Right renal pelvis (tissue), 4 donors: ENCODE data around the gene ANK3. TPM values are rescaled to one million over a fixed set of nuclear protein-coding genes. Genes with fewer than 3 reads are reported as not detected.

ENCODE experiments used
- DNase-seq, 4 donors: peaks; one replicate each; pipeline ENCODE4 v3.0.0-alpha.2; 2013; ENCODE audit warnings: low read depth in 4 of 4, low spot score in 3 of 4, missing footprints in 1 of 4
- polyA plus RNA-seq, 4 donors: library from polyadenylated mRNA; unstranded; fragments of 120-200 nt; gene quantifications; one replicate each; pipeline ENCODE4 v1.2.1, GENCODE V29; 2013; ENCODE audit not compliant: insufficient read length in 4 of 4

The ANK3 gene
- polyA plus RNA-seq, 4 donors = 129 to 154 (median 141) TPM

DNA sequence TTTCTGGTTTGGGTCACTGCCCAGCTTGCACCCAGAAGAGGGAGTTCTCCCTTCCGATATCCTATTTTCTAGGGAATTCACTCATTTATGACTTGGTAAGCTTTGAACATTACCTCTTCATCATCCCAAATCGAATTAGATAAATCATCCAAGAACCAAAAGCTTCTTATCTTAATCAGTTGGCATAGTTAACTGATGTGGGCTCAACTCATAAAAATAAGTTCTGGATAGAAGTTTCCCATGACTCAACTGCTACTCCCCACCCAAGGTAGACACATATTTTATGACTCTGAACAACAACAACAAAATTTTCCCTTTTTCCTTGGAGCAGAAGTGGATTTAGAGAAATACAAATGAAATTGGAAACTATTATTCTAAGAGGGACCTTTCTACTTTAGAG lies 380.4 kb downstream of the ANK3 start:
- DNase-seq = no peak

DNA sequence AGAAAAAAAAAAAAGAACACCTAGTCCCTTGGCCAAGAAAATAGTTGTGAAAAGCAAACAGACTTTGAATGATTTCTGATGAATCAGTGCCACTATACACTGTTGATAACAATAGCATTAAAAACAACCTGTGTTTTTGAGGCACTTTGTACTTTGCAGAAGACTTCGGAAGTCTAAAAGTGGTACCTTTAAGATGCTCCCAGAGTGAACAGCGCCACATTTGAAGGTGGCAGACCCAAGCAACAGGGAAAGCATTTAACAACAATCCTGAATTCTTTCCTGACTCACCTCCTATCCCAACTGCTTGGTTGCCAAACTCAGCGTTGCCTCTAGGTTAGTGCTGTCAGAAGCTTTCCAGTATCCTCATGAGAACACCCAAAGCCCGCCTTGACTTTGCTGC lies 380.9 kb downstream of the ANK3 start:
- DNase-seq = no peak

DNA sequence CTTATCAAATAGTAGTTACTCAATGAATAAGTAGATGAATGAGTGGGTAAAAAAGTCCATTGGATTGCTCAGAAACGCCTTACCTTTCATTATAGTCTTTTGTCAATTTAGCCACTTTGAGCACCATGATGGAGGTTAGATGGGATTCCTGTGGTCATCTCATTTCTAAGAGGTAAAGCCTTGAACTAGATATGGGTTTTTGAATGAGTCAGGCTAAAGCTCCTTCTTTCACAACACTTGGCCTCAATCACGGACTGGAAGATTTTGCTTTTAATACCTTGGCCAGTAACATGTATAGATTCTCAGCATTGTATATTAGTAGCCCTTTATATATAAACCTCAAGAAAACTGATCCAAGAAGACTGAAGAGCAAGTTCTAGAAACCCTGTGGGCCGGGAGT lies 383.6 kb downstream of the ANK3 start:
- no peak for DNase-seq

DNA sequence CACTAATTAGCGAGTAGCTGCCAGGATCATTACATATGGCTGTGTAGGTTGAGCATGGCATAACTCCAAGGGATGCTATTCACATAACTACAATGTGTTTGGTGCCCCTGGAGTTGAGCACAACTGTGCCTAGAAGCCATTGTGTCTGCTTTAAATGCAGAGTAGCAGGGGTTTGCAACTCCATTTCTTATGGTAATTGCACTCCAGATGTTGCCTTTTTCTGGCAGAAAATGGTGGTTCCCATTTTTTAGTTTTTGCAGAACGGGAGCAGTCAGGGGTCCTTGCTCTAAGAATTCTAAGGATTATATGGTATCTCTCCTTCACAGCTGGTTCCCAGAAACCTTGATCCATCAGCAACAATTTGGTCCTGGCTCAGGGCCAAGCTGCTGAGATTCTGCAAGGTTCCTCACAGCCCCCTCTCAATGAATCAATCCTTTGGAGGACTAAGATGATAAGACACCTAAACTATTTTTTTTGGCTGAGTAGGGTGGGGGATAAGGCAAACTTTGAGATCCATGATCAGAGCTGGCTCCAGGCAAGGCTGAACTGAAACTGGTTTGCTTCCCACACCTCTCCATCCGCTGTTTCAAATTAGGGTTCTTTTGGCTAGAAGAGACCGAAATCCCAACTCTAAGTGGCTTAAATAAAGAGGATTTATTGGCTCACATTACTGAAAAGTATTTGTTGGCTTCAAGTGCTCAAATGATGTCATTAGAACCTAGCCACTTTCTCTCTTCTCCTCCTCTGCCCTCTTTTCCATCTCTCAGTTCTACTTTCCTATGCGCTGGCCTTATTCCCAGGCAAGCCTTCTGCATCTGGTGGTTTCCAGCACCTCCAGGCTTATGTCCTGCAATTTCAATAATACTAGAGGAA lies 385.8 kb downstream of the ANK3 start:
- no peak for DNase-seq

DNA sequence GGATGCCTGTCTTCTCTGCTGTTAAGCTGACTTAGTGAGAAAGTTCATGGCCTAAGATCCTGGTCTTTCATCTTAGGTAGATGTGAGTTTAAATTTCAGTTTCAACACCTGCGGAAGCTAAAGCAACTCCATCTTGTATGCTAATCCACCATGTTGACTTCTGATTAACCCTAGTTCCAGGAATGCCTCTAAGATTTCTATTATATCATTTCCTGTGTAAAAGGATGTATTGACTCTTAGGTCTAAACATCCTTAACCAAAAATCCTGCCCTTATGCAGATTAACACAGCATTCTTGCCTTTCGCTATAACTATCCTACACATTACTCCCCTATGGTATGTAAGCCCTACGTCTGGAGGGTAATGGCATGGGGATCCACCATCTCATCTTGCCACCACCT lies 388.9 kb downstream of the ANK3 start:
- no peak for DNase-seq

DNA sequence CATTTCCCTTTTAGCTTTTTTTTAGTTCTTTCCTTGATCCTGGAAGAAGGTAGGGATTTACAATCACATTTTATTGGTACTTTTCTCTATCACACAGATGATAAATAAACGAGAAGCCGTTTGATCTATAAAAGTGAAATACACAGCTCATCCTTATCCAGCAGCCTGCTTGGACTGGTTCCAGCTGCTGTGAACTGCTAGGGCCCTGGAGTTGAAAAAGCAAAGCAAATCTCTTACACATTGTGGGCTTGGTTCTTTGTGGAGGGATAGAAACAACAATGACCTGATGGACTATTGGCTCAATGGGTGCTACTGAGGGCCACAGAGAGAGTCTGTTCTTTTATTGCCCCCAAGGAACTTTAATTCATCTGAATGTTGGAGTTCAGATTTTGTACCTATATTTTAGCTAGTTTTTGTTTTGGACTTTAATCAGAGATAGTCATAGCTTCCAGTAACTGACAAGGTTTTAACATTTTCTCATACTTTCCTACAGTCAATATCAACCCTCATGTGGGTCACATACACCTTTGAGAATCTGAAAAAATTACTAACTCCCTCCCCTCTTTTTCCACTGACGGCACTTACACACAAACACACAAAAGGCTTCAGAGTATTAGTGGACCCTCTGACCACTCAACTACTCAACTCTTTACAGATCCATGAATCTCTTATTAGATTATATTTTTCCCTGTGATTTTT lies 391.7 kb downstream of the ANK3 start:
- no peak for DNase-seq

DNA sequence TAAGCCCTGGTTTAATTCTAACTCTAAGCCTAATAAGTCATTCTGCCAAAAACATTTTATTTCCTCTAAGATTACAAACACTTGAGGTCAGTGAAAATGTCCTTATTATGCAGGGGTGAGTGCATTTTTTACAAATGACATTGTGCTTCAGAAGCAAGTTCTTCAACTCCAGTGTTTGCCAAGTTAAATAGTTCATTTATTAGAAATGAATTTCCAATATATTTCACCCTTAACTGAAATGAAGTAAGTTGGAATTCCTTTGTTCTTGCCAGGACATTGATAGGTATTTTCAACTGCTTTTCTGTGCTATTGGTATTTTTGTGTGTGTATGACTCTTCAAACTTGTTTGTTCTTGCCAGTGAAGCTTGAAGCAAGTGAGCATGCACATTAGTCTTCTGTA lies 393.8 kb downstream of the ANK3 start:
- DNase-seq = no peak

DNA sequence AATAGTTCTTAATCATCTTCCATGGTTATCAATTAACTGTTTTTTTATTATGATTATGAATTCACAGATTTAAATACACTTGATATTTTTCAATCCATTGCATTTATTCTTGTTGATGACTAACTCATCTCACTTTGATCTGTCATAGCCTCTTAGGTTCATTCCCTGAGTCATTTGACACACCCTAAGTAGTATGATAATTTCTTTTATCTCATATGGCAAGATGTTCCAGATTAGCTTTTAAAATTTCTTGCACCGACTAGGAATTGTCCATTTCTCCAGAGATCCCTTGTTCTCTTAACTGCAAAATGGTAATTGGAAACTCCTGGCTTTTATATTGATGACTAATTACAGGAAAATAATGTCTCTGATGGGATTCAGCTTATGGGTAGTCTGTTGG lies 395.7 kb downstream of the ANK3 start:
- no peak for DNase-seq

DNA sequence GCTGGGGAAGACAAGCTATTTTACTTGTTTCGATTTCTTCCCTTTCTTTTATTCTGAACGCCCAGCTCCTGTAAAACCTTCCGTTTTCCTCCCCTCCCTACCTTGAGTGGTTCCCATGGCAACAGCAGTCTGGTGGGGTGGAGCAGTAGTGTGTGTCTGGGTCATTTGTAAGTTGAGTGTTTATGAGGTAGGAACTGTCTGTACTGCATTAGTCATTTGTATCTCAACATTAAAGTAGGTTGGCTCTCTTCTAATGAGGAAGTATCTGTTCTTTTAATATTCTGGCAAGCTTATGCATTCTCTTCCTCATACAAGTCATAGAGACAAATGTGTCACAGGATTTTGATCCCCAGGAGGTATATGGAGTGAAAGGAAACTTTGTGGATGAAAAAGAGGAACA lies 398.0 kb downstream of the ANK3 start:
- no peak for DNase-seq

DNA sequence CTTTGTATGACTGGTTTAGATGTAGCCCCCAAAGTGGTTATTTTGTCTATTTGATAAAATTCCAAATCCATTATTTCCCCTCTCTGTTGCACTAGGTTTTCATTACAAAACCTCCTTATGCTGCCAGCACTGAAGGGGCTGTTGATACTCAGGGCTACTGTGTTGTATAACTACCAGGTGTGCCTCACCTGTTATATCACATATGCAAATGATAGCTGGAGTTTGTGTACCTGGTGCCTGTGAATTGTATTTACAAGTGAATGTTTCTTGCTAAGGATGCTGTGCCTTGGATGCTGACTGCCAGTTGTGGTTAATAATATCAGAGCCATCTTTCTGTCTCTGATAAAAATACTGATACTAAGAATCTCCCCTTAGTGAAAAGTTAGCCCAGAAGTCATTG lies 398.6 kb downstream of the ANK3 start:
- no peak for DNase-seq

DNA sequence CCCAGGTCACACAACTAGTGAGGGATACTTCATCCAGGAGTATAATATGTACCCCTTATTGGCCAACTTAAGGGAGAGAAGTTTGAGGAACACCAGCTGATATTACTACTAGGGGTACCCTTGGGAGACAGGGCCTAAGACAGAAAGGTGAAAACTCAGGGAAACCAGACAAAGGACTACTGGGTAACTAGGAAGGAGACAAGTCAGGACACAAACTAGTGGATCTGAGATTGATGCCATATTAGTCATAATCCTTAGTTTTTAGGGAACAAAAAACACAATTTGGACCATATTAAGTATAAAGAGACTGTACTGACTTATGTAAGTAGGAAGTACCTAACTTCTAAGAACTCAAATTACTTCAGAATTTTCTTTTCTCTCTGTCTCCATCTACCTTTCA lies 404.0 kb downstream of the ANK3 start:
- DNase-seq = no peak

DNA sequence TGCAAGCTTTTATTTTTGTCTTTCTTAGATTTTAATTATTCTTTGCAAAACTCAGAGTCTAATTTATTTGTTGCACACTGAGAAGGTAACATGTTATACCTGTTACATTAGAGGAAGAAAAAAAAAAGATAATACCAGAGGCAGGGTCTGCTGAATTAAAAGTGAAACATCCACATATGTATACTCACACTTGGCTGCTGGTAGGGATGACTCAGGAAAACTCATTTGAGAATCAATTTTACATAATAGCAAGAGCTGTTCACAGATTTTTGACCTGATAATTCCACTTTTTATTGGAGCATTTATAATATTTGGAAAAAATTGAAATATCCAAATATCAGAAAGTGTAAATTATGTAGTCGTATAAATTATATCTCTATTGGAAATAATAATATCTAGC lies 405.3 kb downstream of the ANK3 start:
- DNase-seq = no peak

DNA sequence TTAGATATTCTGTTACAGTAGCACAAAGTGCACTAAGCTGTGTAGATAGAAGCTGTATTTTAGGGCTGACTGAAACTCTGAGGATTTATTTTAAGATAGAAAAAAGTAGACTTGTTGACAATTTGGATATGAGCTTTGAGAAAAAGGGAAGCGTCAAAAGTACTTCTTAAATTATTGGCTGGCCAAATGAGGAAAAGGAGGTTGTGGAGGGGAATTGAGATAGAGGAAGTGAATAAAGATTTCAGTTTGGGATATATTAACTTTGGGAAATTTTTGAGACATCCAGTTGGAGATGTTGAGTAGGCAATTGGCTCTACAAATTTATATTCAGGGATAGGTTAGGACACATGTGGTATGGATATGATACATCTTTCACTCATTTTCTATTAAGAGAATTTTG lies 409.3 kb downstream of the ANK3 start:
- DNase-seq = no peak

DNA sequence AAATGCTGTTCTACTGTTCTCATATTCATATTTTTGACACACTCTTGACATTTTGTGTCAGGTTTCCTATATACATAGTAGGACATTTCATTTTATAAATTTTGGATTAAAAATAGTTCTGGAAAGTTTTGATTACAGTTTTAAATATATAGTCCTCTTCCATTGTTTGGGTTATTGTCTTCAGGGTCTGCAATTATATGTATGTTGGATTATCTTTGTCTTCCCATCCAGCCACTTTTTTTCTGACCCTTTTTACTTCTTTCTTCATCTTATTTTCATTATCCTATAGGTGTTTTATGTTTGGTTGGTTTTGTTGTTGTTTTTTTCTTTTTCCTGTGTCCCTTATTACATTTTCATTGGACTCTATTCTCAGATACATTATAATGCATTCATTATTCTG lies 412.2 kb downstream of the ANK3 start:
- no peak for DNase-seq

DNA sequence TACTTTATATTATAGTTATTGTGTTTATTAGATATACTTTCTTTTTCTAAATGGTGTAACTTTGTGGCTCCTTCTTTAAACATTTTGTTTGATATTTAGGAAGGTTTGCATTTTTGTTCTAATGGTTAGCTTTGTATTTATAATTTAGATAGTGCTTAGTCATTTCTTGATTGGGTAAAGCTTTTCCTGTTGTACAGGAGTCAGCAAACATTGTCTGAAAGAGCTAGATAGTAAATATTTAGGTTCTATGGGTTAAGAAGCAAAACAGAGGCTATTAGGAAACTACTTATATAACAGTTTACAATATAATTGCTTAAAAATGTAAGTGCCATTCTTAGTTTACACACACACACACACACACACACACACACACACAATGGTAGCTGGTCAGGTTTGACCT lies 412.8 kb downstream of the ANK3 start:
- no peak for DNase-seq
